GM18526 (cell line): ENCODE data around the gene PRKN.

Experiments used
- POLR2A ChIP-seq: IDR thresholded peaks from 3 replicates; pipeline ENCODE4 v1.6.1; 2011; ENCODE audit not compliant: insufficient read length; ENCODE audit errors: extremely low read depth

PRKN gene

GRCh38 chr6:162029873-162030576 lies 697.5 kb downstream of the PRKN start:
- TF ChIP-seq POLR2A: no peak

DNA sequence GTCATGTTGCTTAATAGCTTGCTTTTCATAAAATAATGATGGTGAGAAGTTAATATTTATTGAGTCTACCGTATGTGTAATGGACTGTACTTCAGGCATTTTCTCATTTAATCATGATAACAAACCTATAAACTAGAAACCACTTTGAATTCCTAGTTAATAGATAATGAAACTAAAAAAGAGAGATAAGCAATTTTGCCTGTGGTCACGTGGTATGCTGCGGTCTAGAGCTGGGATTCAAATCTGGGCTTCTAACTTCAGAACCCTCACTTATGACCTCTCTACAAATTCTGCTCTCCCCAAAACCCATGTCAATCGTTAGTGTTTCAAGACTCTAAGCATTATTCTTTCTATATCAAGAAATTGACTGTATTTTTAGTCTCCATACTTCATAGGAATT lies 700.7 kb downstream of the PRKN start:
- TF ChIP-seq POLR2A: no peak

- TF ChIP-seq POLR2A: no peak
Observed at GRCh38 chr6:162026031-162026430, 701.5 kb downstream of the PRKN start.

GRCh38 chr6:162019349-162019748 lies 708.2 kb downstream of the PRKN start:
- no peak for TF ChIP-seq POLR2A

DNA sequence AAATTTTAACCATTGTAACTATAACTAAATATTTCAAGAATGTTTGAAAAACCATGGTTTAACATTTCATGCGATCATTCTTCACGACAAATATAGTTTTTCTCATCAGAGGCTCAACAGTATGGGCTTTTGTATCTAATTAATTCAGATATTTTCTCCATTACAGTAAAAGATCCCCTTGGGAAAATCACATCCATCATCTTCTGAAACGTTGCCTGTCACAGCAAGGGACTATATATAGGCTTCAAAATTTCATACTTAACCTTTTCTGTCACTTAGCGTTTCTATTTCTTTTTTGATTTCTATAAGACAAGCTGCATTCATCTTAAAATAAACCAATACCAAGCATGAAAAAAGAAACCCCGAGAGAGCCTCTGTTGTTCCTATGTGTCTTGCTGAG lies 710.0 kb downstream of the PRKN start:
- TF ChIP-seq POLR2A: no peak

DNA sequence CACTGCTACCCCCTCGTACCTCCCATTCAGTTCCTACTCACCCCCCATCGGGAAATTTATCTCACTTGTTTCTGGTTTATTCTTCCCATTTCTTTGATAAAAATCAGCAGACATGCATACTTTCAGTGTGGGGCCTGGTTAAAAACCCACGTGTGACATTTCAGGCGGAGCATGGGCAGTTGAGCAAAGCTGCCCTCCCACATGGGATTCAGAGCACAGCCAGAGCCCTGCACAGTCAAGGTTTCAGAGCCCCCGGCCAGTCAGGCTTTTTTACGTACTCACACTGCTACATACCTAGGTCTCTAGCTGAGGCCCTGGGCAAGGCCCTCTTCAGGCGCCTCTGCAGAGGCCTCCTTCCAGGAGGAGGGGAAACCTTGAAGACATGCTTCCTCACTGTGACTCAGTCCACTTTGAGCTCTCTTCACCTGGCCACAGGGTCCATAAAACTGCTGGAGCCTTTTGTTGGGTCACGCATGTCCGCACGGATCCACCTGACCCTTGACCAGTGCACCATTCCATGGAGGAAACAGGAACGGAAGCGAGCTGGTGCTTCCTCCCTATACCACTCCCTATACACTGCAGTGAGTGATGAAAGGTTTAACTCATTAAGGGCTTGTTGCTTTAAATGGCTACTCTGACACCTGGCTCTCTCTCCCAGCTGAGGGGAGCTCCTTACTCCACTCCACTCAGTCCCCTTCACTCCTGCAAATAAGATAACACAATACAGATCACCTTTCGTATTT lies 713.3 kb downstream of the PRKN start:
- no peak for TF ChIP-seq POLR2A

GRCh38 chr6:162005372-162005771 lies 722.2 kb downstream of the PRKN start:
- TF ChIP-seq POLR2A: no peak

DNA sequence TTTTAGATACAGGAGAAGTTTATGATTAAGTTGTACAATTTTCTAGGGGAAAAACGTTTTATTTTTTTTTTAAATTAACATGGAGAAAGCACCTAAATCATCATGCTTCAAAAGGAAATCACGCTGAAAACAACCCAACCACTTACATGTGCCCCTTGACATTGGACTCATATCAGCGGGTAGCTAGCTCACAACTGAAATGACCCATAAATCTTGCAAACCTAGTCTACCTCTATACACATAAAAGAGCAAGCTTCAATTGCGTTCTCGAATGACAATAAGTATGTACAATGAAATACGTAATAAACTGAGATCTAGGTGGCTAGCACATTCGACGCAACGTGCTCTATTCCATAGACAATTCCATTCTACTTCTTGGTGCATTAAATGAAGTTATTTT lies 730.8 kb downstream of the PRKN start:
- TF ChIP-seq POLR2A: no peak

- TF ChIP-seq POLR2A: no peak
Observed at GRCh38 chr6:161985876-161986423, 741.6 kb downstream of the PRKN start.

GRCh38 chr6:161984713-161985112 lies 742.9 kb downstream of the PRKN start:
- TF ChIP-seq POLR2A: no peak

GRCh38 chr6:161976553-161976952 lies 751.0 kb downstream of the PRKN start:
- TF ChIP-seq POLR2A: no peak

DNA sequence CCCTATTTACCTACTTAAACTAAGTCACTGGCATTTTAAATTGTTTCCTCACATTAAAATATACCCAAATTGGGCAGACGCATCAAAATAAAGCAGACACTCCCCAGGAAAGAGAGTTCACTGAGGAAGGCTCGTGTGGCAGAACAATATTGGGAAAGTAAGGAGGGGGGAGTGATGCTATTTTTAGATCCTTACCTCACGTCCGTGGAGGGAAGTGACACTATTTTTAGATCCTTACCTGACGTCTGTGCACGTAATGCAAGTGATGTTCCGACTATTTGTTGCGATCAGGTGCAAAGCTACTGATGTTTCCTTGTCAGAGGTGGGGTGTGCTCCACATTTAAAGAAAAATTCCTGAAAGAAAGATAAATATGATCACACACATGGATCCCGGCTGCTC lies 754.5 kb downstream of the PRKN start:
- TF ChIP-seq POLR2A: no peak

- no peak for TF ChIP-seq POLR2A
Observed at GRCh38 chr6:161971043-161971442, 756.5 kb downstream of the PRKN start.

- TF ChIP-seq POLR2A: no peak
Observed at GRCh38 chr6:161963634-161964234, 763.8 kb downstream of the PRKN start.

GRCh38 chr6:161963181-161963580 lies 764.4 kb downstream of the PRKN start:
- TF ChIP-seq POLR2A: no peak

DNA sequence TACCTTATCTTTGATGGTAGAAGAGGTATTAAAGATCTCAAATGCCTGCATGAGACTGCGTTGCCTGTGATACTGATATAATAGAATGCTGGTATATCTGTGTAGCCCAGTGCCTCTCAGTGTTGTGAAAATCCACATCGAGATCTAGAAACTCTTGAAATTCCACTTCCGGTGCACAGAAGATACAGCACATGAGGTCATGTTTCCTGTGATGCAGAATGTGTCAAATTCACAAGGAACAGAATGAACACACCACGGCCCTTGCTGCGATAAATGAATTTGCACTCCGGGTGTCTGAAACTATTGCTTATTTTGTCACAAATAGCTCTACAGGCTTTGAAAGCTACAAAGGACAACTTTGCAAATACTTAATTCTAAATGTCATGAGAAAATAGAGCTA lies 765.8 kb downstream of the PRKN start:
- no peak for TF ChIP-seq POLR2A
